ENCODE data around the gene RTRAF.

RTRAF gene

DNA sequence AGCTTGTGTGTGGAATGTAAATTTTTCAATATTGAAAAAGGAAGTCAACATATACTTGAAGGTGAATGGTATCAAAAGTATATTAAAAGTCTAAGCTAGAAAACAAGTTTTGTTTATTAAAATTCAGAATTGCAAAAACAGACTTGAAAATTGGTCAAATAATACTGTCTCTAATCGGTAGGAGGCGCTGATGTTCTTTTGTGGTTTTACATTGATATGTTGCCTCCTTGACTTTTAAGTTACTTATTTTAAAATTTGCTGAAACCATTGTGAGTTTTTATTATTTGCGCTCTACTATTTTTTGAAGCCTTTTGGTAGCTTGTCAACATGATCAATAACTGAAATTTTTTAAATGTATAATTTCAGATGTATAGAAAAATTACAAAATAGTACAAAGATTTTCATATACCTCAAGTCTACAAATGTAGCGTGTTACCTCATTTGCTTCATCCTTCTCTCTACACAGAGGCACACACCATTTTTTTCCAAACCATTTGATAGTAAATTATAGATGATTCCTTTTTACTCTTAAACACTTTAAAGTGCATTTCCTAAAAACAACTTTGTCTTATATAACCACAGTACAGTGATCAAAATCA is 6.9 kb downstream of the RTRAF start:
- DNase-seq = no peak

- no peak for DNase-seq
Observed at GRCh38 chr14:51998348-51998747, 9.0 kb downstream of the RTRAF start.

GRCh38 chr14:51999084-51999483 is 9.7 kb downstream of the RTRAF start:
- DNase-seq = no peak

GRCh38 chr14:52000019-52000582 is 10.8 kb downstream of the RTRAF start:
- no peak for DNase-seq

DNA sequence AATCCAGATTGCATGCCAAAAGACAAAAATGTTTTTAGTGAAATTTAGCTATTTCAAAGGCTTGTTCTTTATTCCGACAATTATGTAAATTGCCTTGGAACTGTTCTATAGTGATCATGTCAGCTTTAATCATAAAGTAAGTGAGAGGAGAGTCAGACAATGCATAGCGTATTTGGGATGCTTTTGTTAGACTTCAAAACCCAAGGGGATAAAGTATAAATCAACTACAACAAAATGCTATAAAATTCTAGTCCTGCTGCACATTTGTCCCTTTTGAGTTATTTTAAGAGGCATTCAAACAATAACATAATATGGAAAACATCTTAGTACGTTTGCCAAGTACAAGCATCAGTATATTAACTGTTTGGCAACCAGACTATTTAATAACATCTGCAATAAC is 11.3 kb downstream of the RTRAF start:
- DNase-seq = no peak

DNA sequence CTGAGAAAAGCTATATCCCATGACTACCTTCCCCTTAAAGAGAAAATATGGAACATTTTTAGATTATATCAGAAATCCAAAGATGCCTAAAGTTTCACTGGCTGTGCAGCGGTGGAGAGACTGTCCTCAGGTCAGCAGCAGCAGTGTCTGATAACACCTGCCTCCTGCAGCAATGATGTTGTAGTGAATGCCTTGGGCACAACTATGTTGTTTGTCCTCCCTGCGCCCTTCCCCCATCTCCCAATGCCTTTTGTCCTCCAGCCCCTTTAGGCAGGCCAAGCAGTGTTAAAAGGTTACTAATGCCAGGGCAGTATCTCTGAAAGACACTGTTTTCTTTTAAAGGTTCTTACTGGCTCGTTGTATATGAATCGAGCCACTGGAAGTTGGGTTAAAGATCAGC is 13.2 kb downstream of the RTRAF start:
- DNase-seq = no peak

- no peak for DNase-seq
Observed at GRCh38 chr14:52003324-52003723, 14.0 kb downstream of the RTRAF start.

- no peak for DNase-seq
Observed at GRCh38 chr14:52005625-52006024, 16.3 kb downstream of the RTRAF start.

GRCh38 chr14:52006361-52006760 is 17.0 kb downstream of the RTRAF start:
- no peak for DNase-seq

DNA sequence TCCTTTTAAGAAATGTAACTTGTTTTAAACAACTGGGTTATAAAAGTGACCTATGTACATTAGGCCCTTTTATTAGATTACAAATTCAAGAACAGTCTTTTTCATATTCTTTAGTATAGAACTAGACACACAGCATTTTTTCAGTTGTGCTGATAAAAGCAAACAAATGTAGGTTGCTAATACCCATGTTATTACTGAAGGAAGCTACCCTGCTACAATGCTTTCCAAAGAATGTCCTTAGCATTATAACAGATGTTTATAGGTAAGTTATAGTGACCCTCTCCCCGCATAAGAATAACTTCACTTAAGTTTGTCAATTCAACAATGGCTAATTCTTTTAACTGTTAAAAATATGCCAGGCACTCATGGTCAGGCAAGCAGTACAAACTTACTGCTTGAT is 17.9 kb downstream of the RTRAF start:
- DNase-seq = no peak

DNA sequence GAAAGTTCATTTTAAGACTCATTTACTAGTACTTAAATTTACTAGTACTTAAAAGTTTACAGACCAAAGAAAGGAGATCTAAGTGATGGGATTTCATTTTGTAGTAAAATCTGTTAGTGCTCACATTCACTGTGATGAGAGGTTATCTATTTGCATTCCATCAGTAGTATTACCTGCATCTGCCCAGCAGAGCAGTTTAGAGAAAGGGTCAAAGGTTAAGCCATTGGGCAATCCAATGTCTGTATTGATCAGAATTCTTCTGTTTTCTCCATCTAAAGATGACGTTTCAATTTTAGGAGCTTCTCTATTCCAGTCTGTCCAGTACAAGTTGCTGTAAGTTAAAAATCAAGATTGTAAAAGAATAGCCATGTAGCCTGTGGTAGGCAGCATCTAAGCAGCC is 18.3 kb downstream of the RTRAF start:
- no peak for DNase-seq

DNA sequence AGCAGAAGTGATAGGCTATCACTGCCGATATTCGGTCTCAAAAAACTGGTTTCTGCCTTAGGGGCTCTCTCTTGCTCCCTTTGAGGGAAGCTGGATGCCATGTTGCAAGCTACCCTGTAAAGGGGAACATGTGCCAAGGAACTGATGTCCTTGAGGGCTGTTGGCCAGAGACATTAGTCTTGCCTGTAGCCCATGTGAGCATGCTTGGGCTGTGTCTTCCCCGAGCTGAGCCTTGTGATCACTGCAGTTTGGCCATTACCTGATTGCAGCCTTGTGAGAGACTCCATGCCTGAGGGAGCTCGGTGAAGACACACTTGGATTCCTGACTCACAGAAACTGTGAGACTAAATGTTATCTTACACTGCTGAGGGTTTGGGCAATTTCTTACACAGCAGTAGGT is 18.8 kb downstream of the RTRAF start:
- DNase-seq = no peak

DNA sequence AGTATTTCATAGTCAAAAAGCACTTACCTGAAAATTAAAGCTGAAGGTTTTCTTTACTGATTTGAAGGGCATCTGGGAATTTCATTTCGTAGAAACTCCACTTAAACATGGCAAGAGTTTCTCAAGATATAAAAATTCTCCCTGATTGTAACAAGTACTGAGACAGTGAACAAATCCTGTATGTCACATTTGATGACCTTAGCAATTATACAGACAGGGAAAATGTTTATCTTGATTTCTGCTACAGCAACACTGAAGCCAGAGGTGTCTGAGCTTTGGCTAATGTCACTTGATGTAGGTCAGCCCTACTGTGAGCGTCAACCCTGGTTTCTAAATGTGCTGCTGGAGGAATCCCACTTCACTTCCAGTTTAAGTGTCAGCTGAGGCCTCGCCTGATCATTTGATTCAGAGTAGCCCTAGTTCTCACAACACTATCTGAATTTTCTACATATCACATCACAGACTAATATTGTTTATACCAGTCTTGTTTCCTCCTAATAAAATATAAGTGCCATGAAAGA is 20.9 kb downstream of the RTRAF start:
- no peak for DNase-seq

- no peak for DNase-seq
Observed at GRCh38 chr14:52011523-52011922, 22.2 kb downstream of the RTRAF start.

DNA sequence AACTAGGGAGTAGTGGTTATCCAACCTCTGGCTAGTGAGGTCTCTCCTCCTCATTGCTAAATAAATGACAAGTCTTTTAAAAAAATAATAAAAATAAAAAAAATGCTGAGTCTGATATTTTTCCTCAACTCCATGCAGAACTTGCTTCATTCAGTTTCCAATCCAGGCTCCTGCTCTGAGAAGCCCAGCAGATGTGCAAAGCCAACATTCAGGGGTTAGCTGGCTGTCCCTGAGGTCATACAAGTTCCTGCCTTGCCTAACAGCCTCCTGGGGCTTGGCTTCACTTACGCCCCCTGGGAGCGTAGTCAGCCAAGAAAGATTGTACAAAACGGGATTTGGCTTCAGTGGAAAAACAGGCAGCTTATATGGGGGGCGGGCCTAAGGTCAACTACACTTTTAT is 23.3 kb downstream of the RTRAF start:
- no peak for DNase-seq

DNA sequence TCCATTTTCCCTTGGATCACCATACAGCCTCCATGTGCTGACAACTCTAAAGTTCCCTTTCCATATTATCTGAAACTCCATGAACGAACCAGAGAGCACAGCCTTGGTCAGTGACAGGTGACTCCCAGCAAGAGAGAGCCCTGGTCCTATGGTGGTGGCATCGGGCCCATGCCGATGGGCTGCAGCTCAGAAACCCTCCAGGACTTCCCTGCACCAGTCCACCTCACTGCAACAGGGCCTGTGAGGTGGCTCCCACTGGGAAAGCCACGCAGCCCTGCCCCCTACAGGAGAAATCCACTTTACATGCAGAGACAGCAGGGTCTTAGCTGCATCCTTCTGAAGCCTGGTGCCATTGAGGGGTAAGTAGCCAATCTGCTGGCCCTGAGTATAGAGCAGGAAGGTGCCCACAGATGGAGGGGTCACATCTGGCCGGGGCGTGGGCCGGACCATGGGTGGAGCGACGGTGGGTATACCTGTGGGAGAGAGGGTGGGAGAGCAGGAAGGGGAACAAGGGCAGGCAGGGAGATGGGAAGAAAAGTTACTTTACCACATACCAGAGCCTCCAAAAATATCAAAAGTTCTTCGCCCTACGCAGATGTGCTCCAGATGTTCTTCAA is 24.7 kb downstream of the RTRAF start:
- no peak for DNase-seq

DNA sequence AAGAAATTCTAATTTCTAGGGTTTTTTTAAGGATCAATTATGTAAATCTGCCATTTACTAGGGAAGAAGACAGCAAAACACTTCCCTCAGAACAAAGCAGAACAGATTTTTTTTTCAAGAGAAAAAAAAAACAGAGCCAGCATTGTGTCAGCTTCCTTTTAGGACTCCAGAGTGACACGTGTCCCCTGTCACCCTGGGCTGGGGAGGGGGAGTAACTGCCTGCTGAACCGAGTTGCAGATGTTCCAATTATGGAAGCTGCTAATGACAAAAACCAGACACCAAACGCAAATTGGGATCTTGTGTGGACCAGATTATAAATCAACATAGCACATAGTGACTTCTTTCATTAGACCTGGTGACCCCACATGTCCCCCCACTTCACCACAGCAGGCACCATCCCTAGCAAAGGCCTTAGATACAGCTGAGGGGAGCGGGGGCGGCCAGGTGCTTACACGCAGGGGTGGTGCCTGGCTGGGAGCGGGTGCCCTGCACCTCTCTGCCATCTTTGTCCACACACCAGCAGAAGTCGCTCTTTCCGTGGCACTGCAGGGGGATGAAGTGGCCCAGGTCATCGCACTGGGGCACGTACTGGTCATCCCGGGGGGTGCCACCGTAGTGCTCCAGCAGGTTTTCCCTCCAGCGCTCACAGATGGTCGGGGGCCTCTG is 25.4 kb downstream of the RTRAF start:
- DNase-seq = no peak

DNA sequence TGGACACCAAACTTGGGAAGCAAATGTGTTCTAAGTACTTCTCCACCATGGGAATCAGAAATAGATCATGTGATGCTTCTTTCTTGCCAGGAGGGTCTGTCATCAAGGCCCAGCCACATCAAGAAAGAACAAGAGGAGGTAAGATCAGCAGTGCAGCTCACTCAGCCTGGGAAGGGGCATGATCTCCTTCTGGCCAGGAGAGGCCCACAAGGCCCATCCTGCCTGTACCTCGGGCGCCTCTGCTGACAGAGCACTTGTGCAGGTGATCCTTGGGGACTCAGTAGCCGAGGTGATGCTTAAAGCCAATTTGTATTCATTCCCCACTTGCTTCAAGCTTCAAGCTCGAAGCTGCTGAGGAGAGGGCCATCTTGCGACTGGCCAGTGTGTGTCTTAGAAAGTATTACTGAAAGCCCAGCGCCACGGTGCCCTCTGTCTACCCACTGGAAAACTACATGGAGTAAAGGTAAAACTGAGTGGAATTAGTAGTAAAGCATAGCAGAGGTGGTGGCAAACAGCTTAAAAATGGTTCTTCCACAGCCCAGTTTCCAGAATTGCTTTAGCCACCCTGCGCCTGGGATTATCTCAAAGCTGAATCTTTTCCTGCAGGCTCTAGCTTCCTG is 26.2 kb downstream of the RTRAF start:
- DNase-seq = no peak

GRCh38 chr14:52018252-52018651 is 28.9 kb downstream of the RTRAF start:
- DNase-seq = no peak

DNA sequence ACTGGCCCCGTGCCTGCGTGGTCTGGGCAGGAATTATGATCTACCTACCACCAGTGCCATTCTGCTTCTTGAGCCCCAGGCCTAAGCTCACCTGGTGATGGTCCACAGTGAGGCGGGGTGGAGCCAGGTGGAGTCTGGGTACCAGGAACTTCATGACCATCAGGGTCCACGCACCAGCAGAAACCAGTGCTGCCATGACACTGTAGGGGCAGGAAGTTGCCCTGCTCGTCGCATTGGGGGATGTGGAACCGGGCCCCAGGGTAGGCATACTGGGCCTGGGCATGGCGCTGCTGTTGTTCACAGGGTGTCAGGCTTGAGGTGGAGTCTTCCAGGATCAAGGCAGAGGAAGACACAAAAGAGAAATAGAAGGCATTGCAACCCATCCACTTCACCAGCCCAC is 29.6 kb downstream of the RTRAF start:
- no peak for DNase-seq

DNA sequence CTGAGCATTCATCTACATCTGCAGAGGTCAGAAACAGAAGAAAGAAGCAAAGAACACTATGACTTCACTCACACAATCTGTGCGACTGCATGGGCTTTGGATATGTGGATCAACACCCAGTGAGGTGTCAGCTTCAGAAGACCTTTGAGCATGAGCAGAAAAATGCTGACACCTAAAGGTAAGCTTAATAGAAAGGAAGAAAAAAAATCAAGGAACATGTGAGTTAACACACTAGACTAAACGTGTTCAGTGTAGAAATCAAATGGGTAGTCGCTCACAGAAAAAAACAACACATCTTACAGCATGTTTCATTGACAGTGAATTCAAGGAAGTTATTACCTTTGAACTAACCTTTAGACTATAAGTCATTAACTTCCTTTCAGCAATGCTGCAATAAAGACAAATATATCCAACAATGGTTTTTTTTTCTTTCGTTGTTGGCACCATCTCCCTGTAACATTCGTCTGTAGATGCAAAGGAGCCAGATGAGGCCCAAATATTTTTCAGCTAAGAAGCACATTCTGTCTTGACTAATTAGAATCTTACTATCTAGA is 30.9 kb downstream of the RTRAF start:
- no peak for DNase-seq

DNA sequence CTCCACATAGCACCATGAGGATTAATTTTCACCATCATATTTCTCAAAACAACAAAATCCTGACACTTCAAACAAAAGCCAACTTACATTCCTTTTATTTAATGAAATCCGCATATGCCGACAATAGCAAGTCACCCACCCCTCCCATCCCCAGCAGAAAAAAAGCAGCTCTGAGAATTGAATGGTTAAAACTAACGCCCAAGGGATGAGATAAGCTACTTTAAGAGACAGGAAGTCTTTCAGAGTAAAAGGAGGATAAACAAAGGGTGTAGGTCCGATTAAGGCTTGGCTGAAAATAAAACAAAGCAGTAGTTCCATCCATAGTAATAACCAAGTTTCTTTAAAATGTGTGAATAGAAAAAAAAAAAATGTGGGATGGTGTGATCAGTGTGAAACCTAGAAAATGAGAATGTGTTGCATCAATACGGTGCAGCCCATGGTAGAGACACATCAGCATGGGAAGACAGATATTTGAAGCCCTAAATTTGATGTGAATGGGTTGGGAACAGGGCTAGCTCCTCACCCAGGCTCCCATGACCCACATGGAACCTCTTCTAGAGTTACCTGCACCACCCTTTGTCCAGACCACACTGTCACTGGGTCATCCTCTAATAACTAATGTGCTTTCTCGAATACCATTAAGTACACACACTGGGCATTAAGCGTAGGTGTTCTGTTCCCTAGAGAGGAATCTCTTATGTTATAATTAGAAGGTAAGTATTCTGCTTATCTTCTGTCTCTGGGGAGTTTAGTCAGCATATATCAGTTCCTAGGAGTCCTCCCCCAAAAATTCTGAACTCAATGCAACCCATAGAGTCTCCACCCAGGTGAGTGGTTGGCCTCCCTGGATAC is 31.7 kb downstream of the RTRAF start:
- DNase-seq = no peak
